Colonic mucosa (tissue), 4 donors: ENCODE measurements around the gene EVL. TPM values are rescaled to one million over a fixed set of nuclear protein-coding genes. Genes with fewer than 3 reads are reported as not detected.
"Not testable (repeated sequence)": the region's sequence is repeated elsewhere in the genome, so short reads cannot be mapped to it uniquely, and the experiment has no call there.

ENCODE experiments used
- DNase-seq: peaks from one replicate; pipeline ENCODE4 v3.0.0-alpha.2; 2020
- H3K27ac ChIP-seq: fragments of 200-600 bp; one replicate; pipeline ENCODE4 v1.8.0; 2021
- H3K27me3 ChIP-seq: fragments of 200-600 bp; one replicate; pipeline ENCODE4 v1.8.0; 2021
- H3K36me3 ChIP-seq: fragments of 200-600 bp; one replicate; pipeline ENCODE4 v1.8.0; 2021
- H3K4me1 ChIP-seq: fragments of 200-600 bp; one replicate; pipeline ENCODE4 v1.8.0; 2021; ENCODE audit warnings: mild to moderate bottlenecking
- H3K4me3 ChIP-seq: fragments of 200-600 bp; one replicate; pipeline ENCODE4 v1.8.0; 2021
- H3K9ac ChIP-seq, 2 donors: one replicate each; pipeline ENCODE4 v1.7.0; 2013; ENCODE audit warnings: control low read depth in 2 of 2, low read depth in 2 of 2, low read length in 2 of 2
- H3K9me3 ChIP-seq: fragments of 200-600 bp; one replicate; pipeline ENCODE4 v1.8.0; 2021
- CTCF ChIP-seq: fragments of 200-600 bp; IDR thresholded peaks from one replicate; pipeline ENCODE4 v1.8.0; 2022; ENCODE audit warnings: antibody characterized with exemption, mild to moderate bottlenecking
- intact Hi-C: fragments of 100-400 bp; cut with DNase I; formaldehyde crosslinking; loops from one replicate; pipeline ENCODE4 v1.14.1; 2022
- total RNA-seq, 2 donors: library from RNA; stranded (reverse); fragmentation: NEBNext Ultra II Directional in 1 of 2; extraction: Animal tissue kit (Norgen Biotek cat#: 25700) in 1 of 2; gene quantifications; one replicate each; pipeline ENCODE4 v1.2.1, GENCODE V29; 2021
- donor health status: healthy.
- donor health status: DM: no; HTN: no; CAD: no.
- donor health status: DM: no; HTN: no; CAD: no.

Gene EVL
- total RNA-seq, 2 donors from 2014 or later = 13.7 to 15.4 TPM

DNA sequence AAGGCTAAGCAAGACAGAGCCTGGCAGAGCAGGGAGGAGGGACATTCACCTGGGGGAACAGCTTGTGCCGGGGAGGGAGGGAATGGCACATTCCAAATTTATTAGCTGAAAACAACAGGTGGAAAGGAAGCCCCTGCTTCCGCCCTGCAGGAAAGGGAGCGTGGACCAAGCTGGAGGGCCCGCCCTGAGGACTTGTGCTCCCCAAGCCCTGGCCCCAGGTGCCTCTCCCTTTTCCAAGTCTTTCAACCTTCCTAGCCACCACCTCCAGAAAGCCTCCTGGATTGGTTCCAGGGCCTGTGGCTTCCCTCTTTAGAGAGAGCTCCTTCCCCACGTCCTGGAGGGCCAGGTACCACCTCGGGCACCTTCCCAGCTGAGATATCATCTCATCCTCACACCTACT lies 91.6 kb downstream of the EVL start:
- Histone ChIP-seq H3K9ac (peak overlapping the region; percentile 3 to 71), H3K4me3 (no peak overlapping the region), H3K27ac (peak overlapping the region; percentile 84), H3K4me1 (peaks cover 5% of the 10 kb centered on the region), H3K9me3 (no peaks in the 10 kb centered on the region), H3K27me3 (peaks cover 14% of the 10 kb centered on the region), H3K36me3 (no peaks in the 10 kb centered on the region)
- intact Hi-C loops = no loop called here
- no peak for TF ChIP-seq CTCF
- peak; percentile 37 for DNase-seq

- H3K27ac ChIP-seq, H3K4me3 ChIP-seq, DNase-seq, intact Hi-C loops, H3K9me3 ChIP-seq, H3K4me1 ChIP-seq, H3K36me3 ChIP-seq: not testable (repeated sequence)
- Histone ChIP-seq H3K9ac (peak overlapping the region; percentile 30 to 71), H3K27me3 (peaks cover 14% of the 10 kb centered on the region)
These were observed 92.5 kb downstream of the EVL start for GRCh38 chr14:100157548-100158232.

- no peaks in the 10 kb centered on the region for H3K9me3 ChIP-seq
- H3K27ac ChIP-seq = no peak overlapping the region
- no peak for TF ChIP-seq CTCF
- peak overlapping the region; percentile 60 for H3K4me3 ChIP-seq
- intact Hi-C loops = no loop called here
- H3K27me3 ChIP-seq = peaks cover 14% of the 10 kb centered on the region
- H3K9ac ChIP-seq = peak overlapping the region; percentile 71 to 81
- H3K4me1 ChIP-seq = peaks cover 5% of the 10 kb centered on the region
- no peak for DNase-seq
- H3K36me3 ChIP-seq = no peaks in the 10 kb centered on the region
These were observed 93.4 kb downstream of the EVL start for GRCh38 chr14:100158566-100159093.

DNA sequence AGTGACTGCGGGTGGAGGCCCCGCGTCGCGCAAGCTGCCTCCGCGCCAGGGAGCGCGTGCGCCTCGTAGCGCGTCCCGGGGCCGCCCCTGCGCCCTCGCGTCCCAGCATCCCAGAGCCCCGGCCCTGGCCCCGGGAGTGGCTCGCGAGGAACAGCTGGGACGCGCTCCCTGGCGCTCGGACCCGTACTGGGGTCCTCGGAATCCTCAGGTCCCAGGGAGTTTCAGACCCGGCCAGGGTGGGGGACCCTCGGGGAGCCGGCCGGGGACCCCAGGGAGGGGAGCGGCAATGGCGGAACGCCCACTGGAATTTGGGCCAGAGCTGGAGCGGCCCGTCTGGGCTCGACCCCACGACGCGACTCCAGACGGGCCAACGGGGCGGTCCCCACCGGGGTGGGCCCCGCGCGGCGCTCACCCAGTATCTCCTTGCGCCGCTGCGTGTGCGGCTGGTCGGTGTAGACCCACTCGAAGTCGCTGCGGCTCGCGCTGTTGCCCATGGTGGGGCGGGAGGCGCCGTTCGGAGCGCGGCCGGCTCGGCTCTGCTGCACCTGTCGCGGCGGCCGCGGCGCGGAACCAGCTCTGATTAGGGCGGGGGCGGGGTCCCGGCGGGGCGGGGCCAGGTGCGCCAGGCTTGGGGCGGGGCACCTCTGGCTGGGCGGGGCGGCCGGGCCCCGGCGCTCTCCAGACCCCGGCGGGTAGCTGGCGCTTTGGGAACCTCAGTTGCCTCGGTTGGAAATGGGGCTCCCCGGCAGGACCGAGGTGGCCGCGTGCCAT lies 94.1 kb downstream of the EVL start, which contains the start of gene DEGS2:
DEGS2 (minus strand) TSS at position 552 of the 771 bp plus-strand sequence; CDS start at position 494, 58 bp downstream.
- TF ChIP-seq CTCF = no peak
- intact Hi-C loops = no loop called here
- Histone ChIP-seq H3K9me3 (no peaks in the 10 kb centered on the region), H3K9ac (peak within 1 kb of the TSS; percentile 71 to 81), H3K4me3 (peak within 1 kb of the TSS; percentile 60), H3K27me3 (peaks cover 14% of the 10 kb centered on the region), H3K27ac (peak within 1 kb of the TSS; percentile 67), H3K4me1 (peaks cover 5% of the 10 kb centered on the region), H3K36me3 (no peaks in the 10 kb centered on the region)
- DNase-seq = peak; percentile 79

DNA sequence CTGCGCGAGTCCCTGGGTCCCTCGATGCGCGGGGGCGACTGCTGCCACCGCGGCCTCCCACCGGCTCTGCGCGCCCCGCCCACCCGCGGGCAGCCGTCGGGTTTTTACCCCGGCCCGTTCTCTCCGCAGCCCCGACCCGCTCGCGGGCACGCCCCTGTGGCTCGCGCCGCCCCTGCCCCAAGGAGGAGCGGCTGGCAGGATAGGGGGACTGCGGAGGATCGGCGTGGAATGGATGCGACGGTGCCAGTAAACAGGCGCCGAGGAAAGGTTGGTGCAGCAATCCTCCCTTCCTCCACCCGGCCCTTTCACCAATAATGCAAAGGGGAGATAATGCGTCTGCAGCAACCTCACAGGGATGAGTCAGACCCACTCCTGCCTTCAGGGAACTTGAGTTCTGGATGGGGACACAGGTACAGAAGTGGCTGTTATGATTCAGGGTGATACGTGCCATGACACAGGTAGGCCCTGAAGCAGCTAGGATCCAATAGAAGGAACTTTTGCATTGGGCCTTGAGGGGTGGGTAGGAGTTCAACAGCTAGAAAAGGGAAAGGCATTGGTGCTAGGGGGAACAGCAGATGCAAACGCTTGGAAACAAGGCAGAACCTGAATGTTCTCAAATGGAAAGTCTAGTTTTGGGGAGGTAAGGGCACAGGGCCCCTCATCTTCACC lies 94.8 kb downstream of the EVL start:
- DNase-seq = no peak
- TF ChIP-seq CTCF = no peak
- Histone ChIP-seq H3K27ac (no peak overlapping the region), H3K9ac (peak overlapping the region; percentile 4 to 41), H3K4me3 (peak overlapping the region; percentile 60), H3K27me3 (peaks cover 14% of the 10 kb centered on the region), H3K4me1 (peaks cover 5% of the 10 kb centered on the region), H3K9me3 (no peaks in the 10 kb centered on the region), H3K36me3 (no peaks in the 10 kb centered on the region)
- intact Hi-C loops = no loop called here
